GM12878 (cell line): ENCODE data around the gene ELL. TPM values are rescaled to one million over a fixed set of nuclear protein-coding genes. Genes with fewer than 3 reads are reported as not detected.

Experiments
- BCL11A ChIP-seq: IDR thresholded peaks from 2 replicates; pipeline ENCODE4 v1.6.1; 2011; ENCODE audit warnings: low read depth, low read length
- BHLHE40 ChIP-seq, 2 experiments: fragments of 450-650 bp in 1 of 2; IDR thresholded peaks; 2 replicates each; pipeline ENCODE4 v1.6.1; 2011 to 2017; ENCODE audit warnings: low read depth in 2 of 2, borderline replicate concordance in 1 of 2, improper control_type of control experiment in 1 of 2, low read length in 1 of 2, mild to moderate bottlenecking in 1 of 2
- BMI1 ChIP-seq: fragments of 450-650 bp; IDR thresholded peaks from 2 replicates; pipeline ENCODE4 v1.6.1; 2016; ENCODE audit warnings: mild to moderate bottlenecking, moderate library complexity, borderline replicate concordance
- CBFB ChIP-seq: IDR thresholded peaks from 2 replicates; pipeline ENCODE4 v1.6.1; 2016; ENCODE audit warnings: antibody characterized with exemption, low read depth
- DPF2 ChIP-seq: fragments of 450-650 bp; IDR thresholded peaks from 2 replicates; pipeline ENCODE4 v1.6.1; 2017; ENCODE audit warnings: mild to moderate bottlenecking
- EED ChIP-seq: sonication (generic); IDR thresholded peaks from 2 replicates; pipeline ENCODE4 v1.6.1; 2016; ENCODE audit warnings: antibody characterized with exemption, low read depth
- ETV6 ChIP-seq, 2 experiments: fragments of 450-650 bp in 1 of 2; IDR thresholded peaks in 1 of 2; conservative IDR thresholded peaks in 1 of 2; 2 replicates each; pipeline ENCODE4 v1.6.1; 2014; ENCODE audit warnings: antibody characterized with exemption in 1 of 2, borderline replicate concordance in 1 of 2, low read depth in 1 of 2, mild to moderate bottlenecking in 1 of 2, moderate library complexity in 1 of 2
- EZH2 ChIP-seq: IDR thresholded peaks from 2 replicates; pipeline ENCODE4 v1.6.1; 2012; ENCODE audit warnings: low read depth, mild to moderate bottlenecking, control low read depth, inconsistent platforms, low read length, borderline replicate concordance; ENCODE audit not compliant: control insufficient read depth
- FOXK2 ChIP-seq: fragments of 450-650 bp; IDR thresholded peaks from 2 replicates; pipeline ENCODE4 v1.6.1; 2017; ENCODE audit warnings: mild to moderate bottlenecking, moderate library complexity
- HCFC1 ChIP-seq: fragments of 150-350 bp; IDR thresholded peaks from 2 replicates; pipeline ENCODE4 v1.6.1; 2014; ENCODE audit warnings: low read length
- JUNB ChIP-seq: IDR thresholded peaks from 2 replicates; pipeline ENCODE4 v1.6.1; 2016; ENCODE audit warnings: antibody characterized with exemption, mild to moderate bottlenecking
- MEF2A ChIP-seq: IDR thresholded peaks from 2 replicates; pipeline ENCODE4 v1.6.1; 2011; ENCODE audit warnings: low read depth, mild to moderate bottlenecking, low read length, moderate library complexity; ENCODE audit not compliant: insufficient read depth
- MTA2 ChIP-seq: fragments of 450-650 bp; IDR thresholded peaks from 2 replicates; pipeline ENCODE4 v1.6.1; 2016; ENCODE audit warnings: low read depth, mild to moderate bottlenecking, moderate library complexity
- NR2F1 ChIP-seq: fragments of 450-650 bp; conservative IDR thresholded peaks from 2 replicates; pipeline ENCODE4 v1.6.1; 2017; ENCODE audit warnings: mild to moderate bottlenecking
- POLR2AphosphoS2 ChIP-seq: IDR thresholded peaks from 2 replicates; pipeline ENCODE4 v1.6.1; 2011; ENCODE audit warnings: low read depth, mild to moderate bottlenecking, low read length, improper control_type of control experiment, moderate library complexity
- POLR2AphosphoS5 ChIP-seq: IDR thresholded peaks from 2 replicates; pipeline ENCODE4 v1.6.1; 2011; ENCODE audit warnings: mild to moderate bottlenecking, low read length, inconsistent platforms
- POU2F2 ChIP-seq: IDR thresholded peaks from 3 replicates; pipeline ENCODE4 v1.6.1; 2011; ENCODE audit warnings: low read depth, mild to moderate bottlenecking, low read length, borderline replicate concordance
- SP1 ChIP-seq: IDR thresholded peaks from one replicate; pipeline ENCODE4 v1.6.1; 2011; ENCODE audit warnings: low read depth, low read length
- SPI1 ChIP-seq: IDR thresholded peaks from 2 replicates; pipeline ENCODE4 v1.6.1; 2011; ENCODE audit warnings: low read depth, mild to moderate bottlenecking, low read length, moderate library complexity, borderline replicate concordance; ENCODE audit not compliant: insufficient read depth
- SREBF2 ChIP-seq: IDR thresholded peaks from 2 replicates; pipeline ENCODE4 v1.6.1; 2012; ENCODE audit warnings: mild to moderate bottlenecking, low read length
- STAT1 ChIP-seq: fragments of 450-650 bp; conservative IDR thresholded peaks from 2 replicates; pipeline ENCODE4 v1.6.1; 2014; ENCODE audit warnings: antibody characterized with exemption, mild to moderate bottlenecking
- TBL1XR1 ChIP-seq: IDR thresholded peaks from 2 replicates; pipeline ENCODE4 v1.6.1; 2012; ENCODE audit warnings: low read depth, low read length, improper control_type of control experiment
- YBX1 ChIP-seq: fragments of 450-650 bp; IDR thresholded peaks from 2 replicates; pipeline ENCODE4 v1.6.1; 2016; ENCODE audit warnings: antibody characterized with exemption
- polyA plus RNA-seq, 11 experiments: library from polyadenylated mRNA; depleted of rRNA in 4 of 11; unstranded in 6 of 11; stranded (reverse) in 5 of 11; fragments of >200 nt; fragmentation: Nextera tagmentation in 4 of 11; fragmentation: Illumina TruSeq in 1 of 11; extraction: Ambion mirVana in 4 of 11; extraction: Trizol in 1 of 11; gene quantifications; 1 replicate in 1 of 11; 2 replicates in 10 of 11; pipeline versions ENCODE4 v1.2.1 to v1.2.3, GENCODE V29; 2011 to 2016; ENCODE audit warnings: inconsistent platforms in 2 of 11, missing spikeins in 2 of 11, low read depth in 1 of 11
- total RNA-seq, 4 experiments: library from RNA; depleted of rRNA in 3 of 4; stranded (reverse); fragments of >200 nt in 3 of 4; fragmentation: Illumina TruSeq in 1 of 4; extraction: Trizol in 1 of 4; gene quantifications; 2 replicates each; pipeline versions ENCODE4 v1.2.1 to v1.2.3, GENCODE V29; 2013 to 2021
- TF ChIP-seq, protein P1 (sequence below): fragments of 450-650 bp; IDR thresholded peaks from 2 replicates; pipeline ENCODE4 v1.6.1; 2016; ENCODE audit warnings: mild to moderate bottlenecking, moderate library complexity, borderline replicate concordance
- TF ChIP-seq, protein P2 (sequence below): IDR thresholded peaks from 2 replicates; pipeline ENCODE4 v1.6.1; 2011; ENCODE audit warnings: low read depth, low read length, improper control_type of control experiment, borderline replicate concordance
- TF ChIP-seq, protein P3 (sequence below): fragments of 450-650 bp; IDR thresholded peaks from 2 replicates; pipeline ENCODE4 v1.6.1; 2017; ENCODE audit warnings: borderline replicate concordance

ELL gene
- total and polyA plus RNA-seq, 10 of the 15 experiments (the other 5 are each of a cell fraction or from before 2014, with no cell fraction given): 0.91 to 25.0 (median 9.1) TPM

DNA sequence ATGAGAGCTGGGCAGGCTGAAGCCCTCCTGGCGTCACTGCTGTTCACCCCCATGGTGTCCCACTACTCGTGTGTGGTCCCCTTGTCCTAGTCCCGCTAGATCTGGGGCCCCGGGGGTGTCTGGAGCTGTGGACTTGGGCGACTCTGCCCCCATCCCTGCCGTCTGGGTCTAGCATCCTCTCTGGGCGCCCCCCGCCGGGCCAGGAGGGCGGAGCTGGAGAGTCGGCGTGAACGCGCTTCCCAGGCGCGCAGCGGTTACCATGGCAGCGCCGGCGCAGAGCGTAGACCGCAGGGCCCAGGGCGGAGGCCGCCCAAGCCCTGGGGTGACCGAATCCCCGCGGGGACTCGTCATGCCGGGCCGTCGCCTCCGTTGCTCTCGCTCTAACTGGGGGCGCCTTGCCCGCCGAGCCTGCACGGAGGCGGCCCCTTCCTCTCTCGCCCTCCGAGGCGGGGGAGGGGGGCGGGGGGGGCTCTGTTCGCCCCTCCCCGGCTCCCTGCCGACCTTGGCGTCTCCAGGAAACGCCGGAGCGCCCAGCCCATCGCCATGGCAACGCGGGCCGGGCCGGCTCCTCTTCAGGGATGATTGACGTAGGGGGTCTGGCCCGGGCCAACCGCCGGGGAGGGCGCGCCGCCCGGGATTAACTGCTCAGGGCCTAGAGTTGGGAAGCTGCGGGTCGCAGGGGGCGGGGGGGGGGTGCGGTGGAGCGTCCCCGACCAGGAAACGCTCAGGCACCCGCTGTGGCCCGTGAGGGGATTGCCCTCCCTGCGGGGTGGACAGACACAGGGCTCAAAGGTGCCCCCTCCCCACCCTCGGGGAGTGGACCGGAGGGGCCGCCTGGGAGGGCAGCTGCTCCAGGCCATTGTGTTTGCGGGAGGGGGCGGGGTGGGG is 92.8 kb downstream of the ELL start (continued):
- peak; percentile 30 for TF ChIP-seq SP1
- no peak for TF ChIP-seq MEF2A
- no peak for TF ChIP-seq POU2F2
- TF ChIP-seq NR2F1: peak; percentile 56
- TF ChIP-seq BCL11A: no peak
- TF ChIP-seq, protein P1, sequence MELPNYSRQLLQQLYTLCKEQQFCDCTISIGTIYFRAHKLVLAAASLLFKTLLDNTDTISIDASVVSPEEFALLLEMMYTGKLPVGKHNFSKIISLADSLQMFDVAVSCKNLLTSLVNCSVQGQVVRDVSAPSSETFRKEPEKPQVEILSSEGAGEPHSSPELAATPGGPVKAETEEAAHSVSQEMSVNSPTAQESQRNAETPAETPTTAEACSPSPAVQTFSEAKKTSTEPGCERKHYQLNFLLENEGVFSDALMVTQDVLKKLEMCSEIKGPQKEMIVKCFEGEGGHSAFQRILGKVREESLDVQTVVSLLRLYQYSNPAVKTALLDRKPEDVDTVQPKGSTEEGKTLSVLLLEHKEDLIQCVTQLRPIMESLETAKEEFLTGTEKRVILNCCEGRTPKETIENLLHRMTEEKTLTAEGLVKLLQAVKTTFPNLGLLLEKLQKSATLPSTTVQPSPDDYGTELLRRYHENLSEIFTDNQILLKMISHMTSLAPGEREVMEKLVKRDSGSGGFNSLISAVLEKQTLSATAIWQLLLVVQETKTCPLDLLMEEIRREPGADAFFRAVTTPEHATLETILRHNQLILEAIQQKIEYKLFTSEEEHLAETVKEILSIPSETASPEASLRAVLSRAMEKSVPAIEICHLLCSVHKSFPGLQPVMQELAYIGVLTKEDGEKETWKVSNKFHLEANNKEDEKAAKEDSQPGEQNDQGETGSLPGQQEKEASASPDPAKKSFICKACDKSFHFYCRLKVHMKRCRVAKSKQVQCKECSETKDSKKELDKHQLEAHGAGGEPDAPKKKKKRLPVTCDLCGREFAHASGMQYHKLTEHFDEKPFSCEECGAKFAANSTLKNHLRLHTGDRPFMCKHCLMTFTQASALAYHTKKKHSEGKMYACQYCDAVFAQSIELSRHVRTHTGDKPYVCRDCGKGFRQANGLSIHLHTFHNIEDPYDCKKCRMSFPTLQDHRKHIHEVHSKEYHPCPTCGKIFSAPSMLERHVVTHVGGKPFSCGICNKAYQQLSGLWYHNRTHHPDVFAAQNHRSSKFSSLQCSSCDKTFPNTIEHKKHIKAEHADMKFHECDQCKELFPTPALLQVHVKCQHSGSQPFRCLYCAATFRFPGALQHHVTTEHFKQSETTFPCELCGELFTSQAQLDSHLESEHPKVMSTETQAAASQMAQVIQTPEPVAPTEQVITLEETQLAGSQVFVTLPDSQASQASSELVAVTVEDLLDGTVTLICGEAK: no peak
- TF ChIP-seq BHLHE40 (IDR thresholded peaks at IDR 0.05; ENCODE audit: borderline replicate concordance in 1 of 2, low read depth in 2 of 2, low read length in 1 of 2): no peak; a peak in 1 of 4 replicates
- no peak for TF ChIP-seq SREBF2
- no peak for TF ChIP-seq HCFC1
- no peak for TF ChIP-seq STAT1
- TF ChIP-seq POLR2AphosphoS5: no peak
- no peak for TF ChIP-seq MTA2
- no peak for TF ChIP-seq FOXK2
- TF ChIP-seq EED: 0 out of 2 replicates have a peak, but pooled peaks have one; percentile 43
- TF ChIP-seq, protein P2, sequence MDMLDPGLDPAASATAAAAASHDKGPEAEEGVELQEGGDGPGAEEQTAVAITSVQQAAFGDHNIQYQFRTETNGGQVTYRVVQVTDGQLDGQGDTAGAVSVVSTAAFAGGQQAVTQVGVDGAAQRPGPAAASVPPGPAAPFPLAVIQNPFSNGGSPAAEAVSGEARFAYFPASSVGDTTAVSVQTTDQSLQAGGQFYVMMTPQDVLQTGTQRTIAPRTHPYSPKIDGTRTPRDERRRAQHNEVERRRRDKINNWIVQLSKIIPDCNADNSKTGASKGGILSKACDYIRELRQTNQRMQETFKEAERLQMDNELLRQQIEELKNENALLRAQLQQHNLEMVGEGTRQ: no peak
- TF ChIP-seq POLR2AphosphoS2: no peak; the same call in 1 of the 2 replicates
- 0 out of 2 replicates have a peak, but pooled peaks have one; percentile 43 for TF ChIP-seq TBL1XR1
- TF ChIP-seq DPF2: peak; percentile 69
- TF ChIP-seq CBFB: 0 out of 2 replicates have a peak, but pooled peaks have one; percentile 13
- no peak for TF ChIP-seq EZH2
- TF ChIP-seq YBX1: no peak
- TF ChIP-seq, protein P3, sequence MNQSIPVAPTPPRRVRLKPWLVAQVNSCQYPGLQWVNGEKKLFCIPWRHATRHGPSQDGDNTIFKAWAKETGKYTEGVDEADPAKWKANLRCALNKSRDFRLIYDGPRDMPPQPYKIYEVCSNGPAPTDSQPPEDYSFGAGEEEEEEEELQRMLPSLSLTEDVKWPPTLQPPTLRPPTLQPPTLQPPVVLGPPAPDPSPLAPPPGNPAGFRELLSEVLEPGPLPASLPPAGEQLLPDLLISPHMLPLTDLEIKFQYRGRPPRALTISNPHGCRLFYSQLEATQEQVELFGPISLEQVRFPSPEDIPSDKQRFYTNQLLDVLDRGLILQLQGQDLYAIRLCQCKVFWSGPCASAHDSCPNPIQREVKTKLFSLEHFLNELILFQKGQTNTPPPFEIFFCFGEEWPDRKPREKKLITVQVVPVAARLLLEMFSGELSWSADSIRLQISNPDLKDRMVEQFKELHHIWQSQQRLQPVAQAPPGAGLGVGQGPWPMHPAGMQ: no peak
- no peak for TF ChIP-seq SPI1
- no peak for TF ChIP-seq JUNB
- no peak for TF ChIP-seq ETV6 (conservative IDR thresholded peaks at IDR 0.05 in 1 of 2, IDR thresholded peaks at IDR 0.05 in 1 of 2; ENCODE audit: borderline replicate concordance in 1 of 2, low read depth in 1 of 2)
- TF ChIP-seq BMI1: peak; percentile 95
